ENCODE results near the gene CMC2. TPM values are rescaled to one million over a fixed set of nuclear protein-coding genes. Genes with fewer than 3 reads are reported as not detected.

Gene CMC2
- total and polyA plus RNA-seq, 2 of the 13 experiments (the other 11 are each of a cell fraction or from before 2014, with no cell fraction given) = 116 to 129 TPM

DNA sequence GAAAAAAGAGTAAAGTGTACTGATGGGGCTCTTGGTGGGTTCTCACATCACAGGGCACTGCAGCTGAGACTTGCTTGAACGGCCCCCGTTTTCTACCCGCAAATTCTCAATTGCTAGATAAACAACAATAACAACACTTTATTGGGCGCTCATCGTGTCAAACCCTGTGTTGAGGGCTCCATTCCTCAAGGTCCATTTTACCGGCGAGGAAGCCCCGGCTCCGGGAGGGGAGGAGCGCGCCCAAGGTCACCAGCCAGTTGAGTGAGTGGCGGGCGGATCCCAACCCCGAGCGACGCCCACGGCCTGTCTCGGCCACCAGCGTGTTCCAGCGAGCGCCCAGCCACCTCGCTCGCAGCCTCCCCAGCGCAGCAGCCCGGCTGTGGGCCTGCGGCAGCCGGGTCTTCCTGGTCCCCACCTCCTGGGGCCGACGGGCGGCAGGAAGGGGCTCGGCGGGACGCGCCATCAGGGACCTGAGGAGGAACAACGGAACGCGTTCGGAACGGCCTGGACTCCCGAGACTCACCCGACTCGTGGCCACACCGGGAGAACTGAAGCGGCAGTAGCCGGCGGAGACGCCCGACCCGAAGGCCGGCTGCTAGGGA, 373 bp downstream of the CMC2 start (continued):
- TF ChIP-seq MED8 (CRISPR knock-in tag; IDR thresholded peaks at IDR 0.05; ENCODE audit: insufficient replicate concordance) (peak; percentile 55), ZNF746 (CRISPR knock-in tag; IDR thresholded peaks at IDR 0.05) (peak; percentile 53; the same call in 1 of the 2 replicates), ZNF274 (CRISPR knock-in tag; IDR thresholded peaks at IDR 0.05) (no peak; the same call in 1 of the 2 replicates), ZSCAN22 (CRISPR knock-in tag; IDR thresholded peaks at IDR 0.05) (no peak), ZNF567 (CRISPR knock-in tag; IDR thresholded peaks at IDR 0.05; ENCODE audit: borderline replicate concordance) (no peak), ZNF879 (CRISPR knock-in tag; IDR thresholded peaks at IDR 0.05) (no peak), PAF1 (CRISPR knock-in tag; IDR thresholded peaks at IDR 0.05) (no peak), PAX8 (CRISPR knock-in tag; IDR thresholded peaks at IDR 0.05; ENCODE audit: borderline replicate concordance) (no peak), IRF2 (CRISPR knock-in tag; IDR thresholded peaks at IDR 0.05) (0 out of 2 replicates have a peak, but pooled peaks have one; percentile 34), RELA (CRISPR knock-in tag; IDR thresholded peaks at IDR 0.05) (no peak; the same call in 1 of the 2 replicates), GABPA (IDR thresholded peaks at IDR 0.05; ENCODE audit: low read depth, low read length) (no peak), GABPA (CRISPR knock-in tag; IDR thresholded peaks at IDR 0.05; ENCODE audit: low read depth) (no peak), ZNF20 (CRISPR knock-in tag; IDR thresholded peaks at IDR 0.05) (no peak), ZNF816 (CRISPR knock-in tag; IDR thresholded peaks at IDR 0.05; ENCODE audit: borderline replicate concordance) (no peak; the same call in 1 of the 2 replicates), FOXJ3 (CRISPR knock-in tag; IDR thresholded peaks at IDR 0.05; ENCODE audit: borderline replicate concordance) (no peak), BORCS8-MEF2B (CRISPR knock-in tag; IDR thresholded peaks at IDR 0.05) (no peak), ZNF430 (CRISPR knock-in tag; IDR thresholded peaks at IDR 0.05) (no peak), EHMT2 (IDR thresholded peaks at IDR 0.05; ENCODE audit: borderline replicate concordance, low read depth, low read length) (no peak)
- TF ChIP-seq, protein P1, sequence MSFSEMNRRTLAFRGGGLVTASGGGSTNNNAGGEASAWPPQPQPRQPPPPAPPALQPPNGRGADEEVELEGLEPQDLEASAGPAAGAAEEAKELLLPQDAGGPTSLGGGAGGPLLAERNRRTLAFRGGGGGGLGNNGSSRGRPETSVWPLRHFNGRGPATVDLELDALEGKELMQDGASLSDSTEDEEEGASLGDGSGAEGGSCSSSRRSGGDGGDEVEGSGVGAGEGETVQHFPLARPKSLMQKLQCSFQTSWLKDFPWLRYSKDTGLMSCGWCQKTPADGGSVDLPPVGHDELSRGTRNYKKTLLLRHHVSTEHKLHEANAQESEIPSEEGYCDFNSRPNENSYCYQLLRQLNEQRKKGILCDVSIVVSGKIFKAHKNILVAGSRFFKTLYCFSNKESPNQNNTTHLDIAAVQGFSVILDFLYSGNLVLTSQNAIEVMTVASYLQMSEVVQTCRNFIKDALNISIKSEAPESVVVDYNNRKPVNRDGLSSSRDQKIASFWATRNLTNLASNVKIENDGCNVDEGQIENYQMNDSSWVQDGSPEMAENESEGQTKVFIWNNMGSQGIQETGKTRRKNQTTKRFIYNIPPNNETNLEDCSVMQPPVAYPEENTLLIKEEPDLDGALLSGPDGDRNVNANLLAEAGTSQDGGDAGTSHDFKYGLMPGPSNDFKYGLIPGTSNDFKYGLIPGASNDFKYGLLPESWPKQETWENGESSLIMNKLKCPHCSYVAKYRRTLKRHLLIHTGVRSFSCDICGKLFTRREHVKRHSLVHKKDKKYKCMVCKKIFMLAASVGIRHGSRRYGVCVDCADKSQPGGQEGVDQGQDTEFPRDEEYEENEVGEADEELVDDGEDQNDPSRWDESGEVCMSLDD (CRISPR knock-in tag; IDR thresholded peaks at IDR 0.05; ENCODE audit: borderline replicate concordance) = no peak
- TF ChIP-seq, protein P2, sequence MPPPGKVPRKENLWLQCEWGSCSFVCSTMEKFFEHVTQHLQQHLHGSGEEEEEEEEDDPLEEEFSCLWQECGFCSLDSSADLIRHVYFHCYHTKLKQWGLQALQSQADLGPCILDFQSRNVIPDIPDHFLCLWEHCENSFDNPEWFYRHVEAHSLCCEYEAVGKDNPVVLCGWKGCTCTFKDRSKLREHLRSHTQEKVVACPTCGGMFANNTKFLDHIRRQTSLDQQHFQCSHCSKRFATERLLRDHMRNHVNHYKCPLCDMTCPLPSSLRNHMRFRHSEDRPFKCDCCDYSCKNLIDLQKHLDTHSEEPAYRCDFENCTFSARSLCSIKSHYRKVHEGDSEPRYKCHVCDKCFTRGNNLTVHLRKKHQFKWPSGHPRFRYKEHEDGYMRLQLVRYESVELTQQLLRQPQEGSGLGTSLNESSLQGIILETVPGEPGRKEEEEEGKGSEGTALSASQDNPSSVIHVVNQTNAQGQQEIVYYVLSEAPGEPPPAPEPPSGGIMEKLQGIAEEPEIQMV (CRISPR knock-in tag; IDR thresholded peaks at IDR 0.05; ENCODE audit: low read depth) = no peak
- TF ChIP-seq, protein P3, sequence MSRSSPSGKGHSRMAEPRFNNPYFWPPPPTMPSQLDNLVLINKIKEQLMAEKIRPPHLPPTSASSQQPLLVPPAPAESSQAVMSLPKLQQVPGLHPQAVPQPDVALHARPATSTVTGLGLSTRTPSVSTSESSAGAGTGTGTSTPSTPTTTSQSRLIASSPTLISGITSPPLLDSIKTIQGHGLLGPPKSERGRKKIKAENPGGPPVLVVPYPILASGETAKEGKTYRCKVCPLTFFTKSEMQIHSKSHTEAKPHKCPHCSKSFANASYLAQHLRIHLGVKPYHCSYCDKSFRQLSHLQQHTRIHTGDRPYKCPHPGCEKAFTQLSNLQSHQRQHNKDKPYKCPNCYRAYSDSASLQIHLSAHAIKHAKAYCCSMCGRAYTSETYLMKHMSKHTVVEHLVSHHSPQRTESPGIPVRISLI (CRISPR knock-in tag; IDR thresholded peaks at IDR 0.05; ENCODE audit: borderline replicate concordance) = no peak
- TF ChIP-seq, protein P4, sequence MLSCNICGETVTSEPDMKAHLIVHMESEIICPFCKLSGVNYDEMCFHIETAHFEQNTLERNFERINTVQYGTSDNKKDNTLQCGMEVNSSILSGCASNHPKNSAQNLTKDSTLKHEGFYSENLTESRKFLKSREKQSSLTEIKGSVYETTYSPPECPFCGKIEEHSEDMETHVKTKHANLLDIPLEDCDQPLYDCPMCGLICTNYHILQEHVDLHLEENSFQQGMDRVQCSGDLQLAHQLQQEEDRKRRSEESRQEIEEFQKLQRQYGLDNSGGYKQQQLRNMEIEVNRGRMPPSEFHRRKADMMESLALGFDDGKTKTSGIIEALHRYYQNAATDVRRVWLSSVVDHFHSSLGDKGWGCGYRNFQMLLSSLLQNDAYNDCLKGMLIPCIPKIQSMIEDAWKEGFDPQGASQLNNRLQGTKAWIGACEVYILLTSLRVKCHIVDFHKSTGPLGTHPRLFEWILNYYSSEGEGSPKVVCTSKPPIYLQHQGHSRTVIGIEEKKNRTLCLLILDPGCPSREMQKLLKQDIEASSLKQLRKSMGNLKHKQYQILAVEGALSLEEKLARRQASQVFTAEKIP (CRISPR knock-in tag; IDR thresholded peaks at IDR 0.05; ENCODE audit: borderline replicate concordance) = no peak
